Lung (tissue), 12 donors: Measurements from ENCODE around the gene MND1. TPM values are rescaled to one million over a fixed set of nuclear protein-coding genes. Genes with fewer than 3 reads are reported as not detected.

ENCODE experiments used
- ATAC-seq: fragments of 200-7000 bp; cut with Tn5 transposase; one replicate; pipeline ENCODE4 v1.9.1; 2020; ENCODE audit warnings: moderate number of reproducible peaks; ENCODE audit not compliant: insufficient read depth, low FRiP score
- DNase-seq, 3 donors: peaks; one replicate each; pipeline ENCODE4 v3.0.0-alpha.2; 2013 to 2017
- H3K27ac ChIP-seq, 2 donors: one replicate each; pipeline ENCODE4 v1.5.1; 2013; ENCODE audit warnings: mild to moderate bottlenecking in 2 of 2, moderate library complexity in 2 of 2, control low read depth in 1 of 2, inconsistent platforms in 1 of 2, low read depth in 1 of 2, low read length in 1 of 2
- H3K27me3 ChIP-seq, 3 donors: one replicate each; pipeline ENCODE4 v1.5.1; 2013; ENCODE audit warnings: low read length in 2 of 3; ENCODE audit not compliant: control insufficient read depth in 3 of 3, insufficient read depth in 3 of 3
- H3K36me3 ChIP-seq, 4 donors: one replicate each; pipeline ENCODE4 v1.5.1; 2013; ENCODE audit warnings: low read length in 4 of 4, mild to moderate bottlenecking in 1 of 4, moderate library complexity in 1 of 4; ENCODE audit not compliant: control insufficient read depth in 4 of 4, insufficient read depth in 4 of 4
- H3K4me1 ChIP-seq, 5 donors: one replicate each; pipeline ENCODE4 v1.5.1; 2013; ENCODE audit warnings: low read length in 5 of 5, mild to moderate bottlenecking in 2 of 5, moderate library complexity in 1 of 5; ENCODE audit not compliant: control insufficient read depth in 5 of 5, insufficient read depth in 5 of 5
- H3K4me3 ChIP-seq: one replicate; pipeline ENCODE4 v1.5.1; 2013; ENCODE audit warnings: mild to moderate bottlenecking, control low read depth, moderate library complexity
- H3K9ac ChIP-seq, 2 donors: one replicate each; pipeline ENCODE4 v1.5.1; 2013; ENCODE audit warnings: low read length in 2 of 2, control low read depth in 1 of 2; ENCODE audit not compliant: insufficient read depth in 1 of 2
- H3K9me3 ChIP-seq, 4 donors: one replicate each; pipeline ENCODE4 v1.5.1; 2013; ENCODE audit warnings: low read length in 3 of 4, mild to moderate bottlenecking in 1 of 4, moderate library complexity in 1 of 4; ENCODE audit not compliant: control insufficient read depth in 4 of 4, insufficient read depth in 3 of 4
- WGBS, 2 donors: extraction: QIAGEN DNeasy Blood & Tissue Kit; methylation state at CpG; one replicate each; pipeline ENCODE4 v1.1.7; 2013; 5-methylcytosine and 5-hydroxymethylcytosine counted together
- polyA plus RNA-seq, 2 donors: library from polyadenylated mRNA; stranded (reverse); fragments of 200-250 nt; gene quantifications; one replicate each; pipeline ENCODE4 v1.2.1, GENCODE V29; 2013
- total RNA-seq, 2 donors: library from RNA; depleted of rRNA in 1 of 2; stranded (reverse); fragments of >200 nt in 1 of 2; gene quantifications; one replicate each; pipeline ENCODE4 v1.2.1, GENCODE V29; 2014 to 2021
- TF ChIP-seq, protein P1 (sequence below): IDR thresholded peaks from 2 replicates; pipeline ENCODE4 v1.5.1; 2012; ENCODE audit warnings: mild to moderate bottlenecking; ENCODE audit errors: control extremely low read depth, extremely low read depth
- donor health status: control.
- donor health status: control.
- donor health status: Bipolar disorder and iron deficiency.
- donor health status: healthy.
- donor health status: DM: yes; HTN: yes; CAD: no.

Gene MND1
- total and polyA plus RNA-seq, 4 donors, result 0.80 to 4.4 (median 1.2) TPM

DNA sequence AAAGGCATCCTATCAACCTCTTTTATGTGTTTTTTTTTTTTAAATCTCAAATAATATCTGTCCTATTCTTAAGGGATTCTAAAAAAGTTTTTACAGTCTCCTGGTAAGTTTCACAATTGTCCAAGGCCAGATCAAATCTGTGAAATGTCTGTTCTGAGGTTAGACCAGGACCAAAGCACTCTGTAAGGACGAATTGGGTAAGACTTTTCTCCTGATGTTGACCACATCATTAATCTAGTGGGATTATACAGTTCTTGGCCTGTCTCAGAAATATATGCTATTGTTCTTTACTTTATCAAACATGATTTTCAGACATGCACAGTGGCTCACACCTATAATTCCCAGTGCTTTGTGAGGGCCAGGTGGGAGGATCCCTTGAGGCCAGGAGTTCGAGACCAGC is 75.9 kb downstream of the MND1 start:
- WGBS, 2 donors, result 83 to 96% methylated on average over 2 of the region's 2 CpGs
- TF ChIP-seq, protein P1, sequence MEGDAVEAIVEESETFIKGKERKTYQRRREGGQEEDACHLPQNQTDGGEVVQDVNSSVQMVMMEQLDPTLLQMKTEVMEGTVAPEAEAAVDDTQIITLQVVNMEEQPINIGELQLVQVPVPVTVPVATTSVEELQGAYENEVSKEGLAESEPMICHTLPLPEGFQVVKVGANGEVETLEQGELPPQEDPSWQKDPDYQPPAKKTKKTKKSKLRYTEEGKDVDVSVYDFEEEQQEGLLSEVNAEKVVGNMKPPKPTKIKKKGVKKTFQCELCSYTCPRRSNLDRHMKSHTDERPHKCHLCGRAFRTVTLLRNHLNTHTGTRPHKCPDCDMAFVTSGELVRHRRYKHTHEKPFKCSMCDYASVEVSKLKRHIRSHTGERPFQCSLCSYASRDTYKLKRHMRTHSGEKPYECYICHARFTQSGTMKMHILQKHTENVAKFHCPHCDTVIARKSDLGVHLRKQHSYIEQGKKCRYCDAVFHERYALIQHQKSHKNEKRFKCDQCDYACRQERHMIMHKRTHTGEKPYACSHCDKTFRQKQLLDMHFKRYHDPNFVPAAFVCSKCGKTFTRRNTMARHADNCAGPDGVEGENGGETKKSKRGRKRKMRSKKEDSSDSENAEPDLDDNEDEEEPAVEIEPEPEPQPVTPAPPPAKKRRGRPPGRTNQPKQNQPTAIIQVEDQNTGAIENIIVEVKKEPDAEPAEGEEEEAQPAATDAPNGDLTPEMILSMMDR, result no peak
- no peak overlapping the region for H3K27ac ChIP-seq
- no peaks in the 10 kb centered on the region for H3K27me3 ChIP-seq
- ATAC-seq, result no peak
- no peaks in the 10 kb centered on the region for H3K36me3 ChIP-seq
- no peak overlapping the region for H3K9ac ChIP-seq
- no peaks in the 10 kb centered on the region for H3K9me3 ChIP-seq
- DNase-seq, result no peak
- H3K4me1 ChIP-seq, result peaks cover 0 to 7% (median 0%) of the 10 kb centered on the region in 5 donors
- H3K4me3 ChIP-seq, result no peak overlapping the region

DNA sequence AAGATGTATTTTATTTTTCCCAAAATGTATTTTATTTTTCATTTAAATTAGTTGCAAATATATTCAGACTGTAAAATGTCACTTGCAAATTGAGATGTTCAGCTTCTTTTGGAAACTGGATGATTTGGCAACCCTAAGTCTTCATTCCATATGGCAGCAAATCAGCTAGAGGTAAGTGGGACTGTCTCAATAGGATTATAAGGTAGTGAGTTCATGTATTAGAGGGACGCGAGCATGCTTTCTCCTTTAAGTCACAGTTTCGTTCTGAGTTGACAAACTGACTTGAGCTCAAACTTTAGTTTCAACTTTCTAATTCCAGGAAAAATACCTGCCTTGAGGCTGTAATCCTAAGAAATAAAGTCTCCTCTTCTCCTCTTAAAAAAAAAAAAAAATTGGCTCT is 77.5 kb downstream of the MND1 start:
- DNase-seq (no peak), ATAC-seq (no peak)
- Histone ChIP-seq H3K9ac (no peak overlapping the region), H3K4me3 (no peak overlapping the region), H3K27me3 (no peaks in the 10 kb centered on the region), H3K36me3 (no peaks in the 10 kb centered on the region), H3K9me3 (no peaks in the 10 kb centered on the region), H3K27ac (no peak overlapping the region), H3K4me1 (peaks cover 0 to 7% (median 0%) of the 10 kb centered on the region in 5 donors)
- WGBS, 2 donors, result 93 to 94% methylated on average over 3 of the region's 3 CpGs
- TF ChIP-seq, protein P1, result no peak

DNA sequence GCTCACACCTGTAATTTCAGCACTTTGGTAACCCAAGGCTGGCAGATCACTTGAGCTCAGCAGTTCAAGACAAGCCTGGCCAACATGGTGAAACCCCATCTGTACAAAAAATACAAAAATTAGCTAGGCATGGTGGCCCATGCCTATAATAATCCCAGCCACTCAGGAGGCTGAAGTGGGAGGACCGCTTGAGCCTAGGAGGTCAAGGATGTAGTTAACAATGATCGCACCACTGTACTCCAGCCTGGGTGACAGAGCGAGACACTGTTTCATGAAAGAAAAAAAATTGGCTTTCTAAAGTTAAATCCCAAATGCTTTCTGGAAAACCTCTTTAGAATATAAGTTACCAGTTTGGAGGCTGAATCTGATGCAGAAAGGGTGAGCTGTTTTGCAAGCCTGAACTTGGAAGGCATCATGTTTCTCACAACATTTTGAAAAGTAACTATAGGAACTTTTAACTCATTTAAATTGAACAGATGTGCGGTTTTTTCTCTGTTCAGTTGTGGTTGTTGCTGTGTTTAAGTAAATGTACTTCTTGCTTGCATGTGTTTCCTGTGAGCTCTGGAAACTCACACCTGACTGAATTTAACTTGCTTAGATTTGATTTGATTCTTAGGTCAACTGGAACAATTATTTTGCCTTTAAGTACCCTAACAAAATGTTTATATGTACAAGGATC is 81.9 kb downstream of the MND1 start:
- Histone ChIP-seq H3K27me3 (no peaks in the 10 kb centered on the region), H3K4me1 (no peaks in the 10 kb centered on the region), H3K4me3 (no peak overlapping the region), H3K36me3 (no peaks in the 10 kb centered on the region), H3K9me3 (no peaks in the 10 kb centered on the region), H3K27ac (no peak overlapping the region), H3K9ac (no peak overlapping the region)
- TF ChIP-seq, protein P1, result no peak
- DNase-seq, result peak in 2 of 3 donors; percentile 41 to 61
- ATAC-seq, result no peak
- 83 to 86% methylated on average over 4 of the region's 4 CpGs for WGBS, 2 donors
